Esophagus mucosa (tissue), 1 donor: ENCODE results near the gene FSIP1. TPM values are rescaled to one million over a fixed set of nuclear protein-coding genes. Genes with fewer than 3 reads are reported as not detected.

Source experiments
- ATAC-seq: fragments of 200-7000 bp; cut with Tn5 transposase; one replicate; pipeline ENCODE4 v1.9.1; 2020
- total RNA-seq: library from RNA; stranded (reverse); gene quantifications from one replicate; pipeline ENCODE4 v1.2.4, GENCODE V29; 2023
- donor health status: DM: yes; HTN: yes; CAD: no.

The FSIP1 gene
- total RNA-seq, 1 donor from 2014 or later = 0.28 TPM

DNA sequence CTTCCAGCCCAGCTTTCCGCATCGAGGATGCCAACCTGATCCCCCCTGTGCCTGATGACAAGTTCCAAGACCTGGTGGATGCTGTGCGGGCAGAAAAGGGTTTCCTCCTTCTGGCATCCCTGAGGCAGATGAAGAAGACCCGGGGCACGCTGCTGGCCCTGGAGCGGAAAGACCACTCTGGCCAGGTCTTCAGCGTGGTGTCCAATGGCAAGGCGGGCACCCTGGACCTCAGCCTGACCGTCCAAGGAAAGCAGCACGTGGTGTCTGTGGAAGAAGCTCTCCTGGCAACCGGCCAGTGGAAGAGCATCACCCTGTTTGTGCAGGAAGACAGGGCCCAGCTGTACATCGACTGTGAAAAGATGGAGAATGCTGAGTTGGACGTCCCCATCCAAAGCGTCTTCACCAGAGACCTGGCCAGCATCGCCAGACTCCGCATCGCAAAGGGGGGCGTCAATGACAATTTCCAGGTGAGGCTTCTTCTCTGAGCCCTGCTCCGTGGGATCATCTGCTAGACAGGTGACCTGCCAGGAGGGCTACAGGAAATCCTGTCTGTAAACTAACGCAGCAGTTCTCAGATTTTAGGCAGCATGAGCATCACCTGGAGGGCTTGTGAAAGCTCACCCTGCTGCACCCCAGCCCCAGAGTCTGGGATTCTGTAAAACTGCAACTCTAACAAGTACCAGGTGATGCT lies 200.2 kb downstream of the FSIP1 start:
- no peak for ATAC-seq

DNA sequence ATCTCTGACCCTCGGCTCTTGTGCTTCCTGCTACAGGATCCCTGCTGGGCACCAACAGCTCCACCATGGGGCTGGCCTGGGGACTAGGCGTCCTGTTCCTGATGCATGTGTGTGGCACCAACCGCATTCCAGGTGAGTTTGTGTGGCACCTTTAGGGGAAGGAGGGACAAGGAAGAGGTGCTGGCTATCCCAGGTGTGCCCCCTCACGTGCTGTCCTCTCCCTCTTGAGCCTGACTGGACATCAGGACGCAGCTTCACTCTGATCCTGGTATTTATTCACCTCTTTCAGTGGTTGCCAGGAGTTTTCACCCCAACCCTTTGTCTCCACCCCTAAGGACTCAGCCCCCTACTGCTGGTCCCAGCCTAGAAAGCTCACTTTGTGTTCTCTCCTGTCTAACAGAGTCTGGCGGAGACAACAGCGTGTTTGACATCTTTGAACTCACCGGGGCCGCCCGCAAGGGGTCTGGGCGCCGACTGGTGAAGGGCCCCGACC lies 200.8 kb downstream of the FSIP1 start:
- ATAC-seq = peak; percentile 72

DNA sequence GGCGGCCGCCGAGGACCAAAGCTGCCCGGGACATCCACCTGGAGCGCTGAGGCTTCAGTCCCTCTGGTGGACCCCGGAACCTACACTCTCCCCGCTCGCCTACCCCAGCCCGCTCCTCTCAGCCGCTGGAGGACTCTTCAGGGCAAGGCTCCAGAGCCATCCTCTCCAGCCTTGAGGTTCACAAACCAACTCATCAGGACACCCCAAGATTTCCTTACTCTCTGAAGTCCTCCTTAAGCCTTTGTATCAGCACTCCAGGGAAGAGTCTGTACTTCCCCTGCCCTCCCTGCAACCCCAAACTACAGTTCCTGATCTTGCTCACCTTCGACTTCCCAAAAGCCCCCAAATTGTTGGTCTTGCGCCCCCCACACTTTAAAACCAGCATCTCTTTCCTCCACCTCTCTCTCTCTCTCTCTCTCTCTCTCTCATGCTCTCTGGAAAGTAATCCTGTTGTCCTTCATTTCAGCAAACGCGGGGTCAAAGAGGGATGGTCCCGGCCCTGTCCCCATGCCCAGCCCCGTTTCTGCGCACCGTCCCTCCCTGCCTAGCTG lies 201.3 kb downstream of the FSIP1 start:
- peak; percentile 27 for ATAC-seq

DNA sequence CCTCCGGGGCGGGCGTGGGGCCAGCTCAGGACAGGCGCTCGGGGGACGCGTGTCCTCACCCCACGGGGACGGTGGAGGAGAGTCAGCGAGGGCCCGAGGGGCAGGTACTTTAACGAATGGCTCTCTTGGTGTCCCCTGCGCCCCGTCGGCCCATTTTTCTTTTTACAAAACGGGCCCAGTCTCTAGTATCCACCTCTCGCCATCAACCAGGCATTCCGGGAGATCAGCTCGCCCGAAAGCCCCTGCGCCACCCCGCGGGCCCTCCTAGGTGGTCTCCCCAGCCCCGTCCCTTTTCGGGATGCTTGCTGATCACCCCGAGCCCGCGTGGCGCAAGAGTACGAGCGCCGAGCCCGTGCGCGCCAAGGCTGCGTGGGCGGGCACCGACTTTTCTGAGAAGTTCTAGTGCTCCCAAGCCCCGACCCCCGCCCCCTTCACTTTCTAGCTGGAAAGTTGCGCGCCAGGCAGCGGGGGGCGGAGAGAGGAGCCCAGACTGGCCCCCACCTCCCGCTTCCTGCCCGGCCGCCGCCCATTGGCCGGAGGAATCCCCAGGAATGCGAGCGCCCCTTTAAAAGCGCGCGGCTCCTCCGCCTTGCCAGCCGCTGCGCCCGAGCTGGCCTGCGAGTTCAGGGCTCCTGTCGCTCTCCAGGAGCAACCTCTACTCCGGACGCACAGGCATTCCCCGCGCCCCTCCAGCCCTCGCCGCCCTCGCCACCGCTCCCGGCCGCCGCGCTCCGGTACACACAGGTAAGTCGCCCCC lies 202.0 kb downstream of the FSIP1 start, which contains the start of gene THBS1:
Gene THBS1 (plus strand): TSS at position 595 of the 757 bp plus-strand sequence. CDS start 779 bp downstream, outside the sequence.
- peak; percentile 47 for ATAC-seq

DNA sequence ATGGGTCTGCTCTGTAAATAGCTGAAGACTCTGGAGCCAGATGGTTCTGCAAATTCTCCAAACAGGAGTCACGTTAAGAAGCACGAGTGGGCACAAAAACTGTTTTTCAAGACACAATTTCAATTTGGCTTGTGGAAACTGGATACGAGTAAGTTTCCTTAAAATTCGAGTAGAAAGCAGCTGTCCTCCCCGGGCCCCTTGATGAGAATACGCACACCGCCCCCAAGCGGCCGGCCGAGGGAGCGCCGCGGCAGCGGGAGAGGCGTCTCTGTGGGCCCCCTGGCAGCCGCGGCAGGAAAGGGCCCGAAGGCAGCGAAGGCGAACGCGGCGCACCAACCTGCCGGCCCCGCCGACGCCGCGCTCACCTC lies 202.5 kb downstream of the FSIP1 start:
- peak; percentile 91 for ATAC-seq

DNA sequence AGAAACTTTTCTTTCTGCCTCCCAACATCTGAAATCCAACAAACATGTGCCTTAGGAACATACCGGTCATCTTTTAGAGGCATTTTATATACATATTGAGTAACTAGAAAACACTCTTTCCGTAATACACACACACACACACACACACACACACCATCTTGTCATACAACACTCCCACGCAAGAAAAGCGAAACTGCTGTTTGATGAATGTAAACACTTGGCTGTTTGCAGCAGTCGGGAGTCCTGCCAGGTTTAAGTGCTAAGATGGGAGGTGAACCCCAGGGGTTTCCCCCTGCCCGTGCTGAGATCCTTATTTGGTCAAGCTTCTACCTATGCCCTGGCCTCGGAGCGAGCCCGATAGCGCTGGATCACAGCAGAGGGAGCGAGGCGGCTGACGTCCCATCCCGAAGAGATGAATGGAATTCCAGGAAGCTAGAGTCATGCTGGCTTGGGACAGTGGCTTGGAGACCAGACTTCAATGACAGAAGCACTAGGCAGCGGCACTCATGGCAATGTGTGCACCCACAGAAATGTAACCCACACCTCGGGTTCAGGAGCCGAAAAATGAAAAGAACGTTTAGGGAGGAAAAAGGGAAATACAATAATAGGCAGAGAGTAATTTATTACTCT lies 203.0 kb downstream of the FSIP1 start:
- peak; percentile 40 for ATAC-seq

DNA sequence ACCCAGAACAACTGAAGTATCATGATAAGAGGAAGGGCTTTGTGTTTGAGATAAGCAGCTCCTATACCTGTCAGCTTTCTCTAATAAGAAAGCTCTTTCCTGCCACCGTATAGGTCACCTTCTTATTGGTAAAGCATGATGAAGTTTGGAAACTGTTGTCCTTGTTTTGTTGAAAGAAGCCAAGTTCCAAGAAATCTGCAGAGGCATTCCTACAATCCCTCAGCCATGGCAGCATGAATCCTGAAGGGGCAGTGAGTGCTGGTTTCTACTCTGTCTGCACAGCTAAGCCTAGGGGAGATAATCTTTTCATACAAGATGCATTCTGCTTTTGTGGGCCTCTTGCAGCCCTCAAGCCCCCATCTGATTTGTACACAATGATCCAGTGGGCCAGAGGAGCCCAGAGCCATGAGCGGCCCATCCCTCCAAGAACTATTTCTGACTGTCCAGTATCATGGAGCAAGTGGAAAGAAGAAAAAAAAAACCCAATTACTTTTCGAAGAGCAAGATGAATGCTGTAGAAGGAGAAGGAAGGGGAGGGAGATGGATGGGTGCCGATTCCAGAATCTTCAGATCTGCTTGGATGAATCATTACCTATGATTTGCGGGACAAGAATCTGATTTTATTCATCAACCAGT lies 203.7 kb downstream of the FSIP1 start:
- ATAC-seq = no peak

DNA sequence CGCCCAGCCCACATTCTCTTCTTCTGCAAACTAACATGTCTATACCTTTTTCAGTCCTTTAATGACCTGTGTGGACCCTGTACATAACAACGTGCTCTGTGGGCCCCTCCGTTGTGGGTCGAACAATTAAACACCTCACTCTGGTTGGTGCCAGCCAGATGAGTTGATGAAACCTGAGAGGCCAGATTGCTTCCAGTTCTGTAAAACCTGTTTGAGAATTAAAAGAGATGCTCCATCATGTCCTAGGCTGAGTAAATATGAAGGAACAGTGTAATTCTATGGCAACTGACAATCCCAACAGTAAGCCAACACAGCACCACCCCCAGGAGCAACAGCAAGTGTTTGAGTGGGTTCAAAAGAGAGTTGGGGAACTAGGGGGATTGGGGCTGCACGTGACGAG lies 207.5 kb downstream of the FSIP1 start:
- ATAC-seq = no peak

DNA sequence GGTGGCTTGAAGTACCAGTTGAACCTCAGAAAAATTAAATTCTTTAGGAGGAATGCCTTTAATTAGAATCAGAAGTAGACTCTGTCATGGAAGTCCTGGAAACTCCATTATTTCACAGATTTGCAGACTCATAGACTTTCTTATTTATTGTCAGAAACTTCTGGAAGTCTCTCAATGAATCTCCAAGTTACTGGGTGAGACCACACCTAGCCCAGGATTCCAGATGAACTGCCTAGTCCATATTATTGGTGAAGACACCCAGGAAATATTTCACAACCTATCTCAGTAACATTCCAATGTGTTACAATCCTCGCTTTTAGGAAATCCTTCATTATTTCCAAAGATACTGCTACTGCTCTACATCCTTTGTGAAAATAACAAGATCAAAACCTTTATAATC lies 208.2 kb downstream of the FSIP1 start:
- no peak for ATAC-seq

DNA sequence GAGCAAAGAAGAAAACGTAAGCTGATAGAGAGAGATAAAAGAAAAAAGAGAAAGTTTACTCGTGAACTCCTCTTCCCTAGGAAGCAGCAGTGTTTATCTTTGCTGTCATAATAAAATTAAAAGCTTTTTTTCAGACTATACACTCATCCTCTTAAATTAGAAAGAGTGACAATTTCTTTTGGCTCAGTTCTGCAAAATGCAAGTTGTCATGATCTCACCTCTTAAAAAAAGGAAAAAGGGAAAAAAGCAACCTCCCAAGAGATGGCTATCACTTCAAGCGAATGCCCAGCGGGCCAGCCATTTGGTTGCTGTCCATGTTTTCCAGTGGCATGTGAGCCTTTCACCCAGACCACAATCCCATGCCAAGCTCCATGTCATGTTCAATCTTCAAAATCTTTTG lies 208.8 kb downstream of the FSIP1 start:
- ATAC-seq = no peak

DNA sequence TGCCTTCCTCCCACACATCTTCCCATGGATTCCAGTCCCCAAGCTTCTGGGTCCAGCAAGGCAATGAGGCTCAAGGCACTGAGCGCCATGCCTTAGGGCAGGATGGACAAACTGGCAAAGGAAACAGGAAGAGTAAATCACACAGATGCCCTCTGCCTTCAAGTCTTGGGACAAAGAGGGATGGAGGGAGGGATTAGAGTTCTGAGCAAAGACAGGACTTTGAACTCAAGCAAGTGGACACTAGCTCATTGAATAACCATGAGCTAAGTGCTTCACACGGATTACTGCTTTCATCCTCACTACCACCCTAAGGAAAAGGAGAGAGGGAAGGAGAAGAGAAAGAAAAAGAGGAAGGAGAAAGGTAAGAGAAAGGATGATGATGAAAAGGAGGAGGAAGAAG lies 209.4 kb downstream of the FSIP1 start:
- ATAC-seq = no peak

DNA sequence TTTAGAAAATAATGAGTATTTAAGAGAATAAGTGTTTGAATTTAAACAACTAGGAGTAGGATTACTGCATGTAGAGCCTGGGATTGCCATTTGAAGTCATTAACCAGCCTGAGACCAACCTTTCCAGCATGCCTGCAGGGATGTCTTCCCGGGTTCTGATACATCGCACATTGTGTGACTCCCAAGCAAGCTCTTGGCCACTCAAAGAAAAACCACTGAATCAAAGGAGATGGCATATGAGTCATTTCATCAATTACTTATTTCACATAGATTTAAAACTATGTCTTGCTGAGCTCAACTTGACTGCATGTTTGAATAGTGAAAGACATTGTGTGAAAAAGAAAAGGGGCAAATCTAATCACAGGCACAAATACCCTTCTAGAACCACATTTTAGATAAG lies 216.8 kb downstream of the FSIP1 start:
- ATAC-seq = no peak

DNA sequence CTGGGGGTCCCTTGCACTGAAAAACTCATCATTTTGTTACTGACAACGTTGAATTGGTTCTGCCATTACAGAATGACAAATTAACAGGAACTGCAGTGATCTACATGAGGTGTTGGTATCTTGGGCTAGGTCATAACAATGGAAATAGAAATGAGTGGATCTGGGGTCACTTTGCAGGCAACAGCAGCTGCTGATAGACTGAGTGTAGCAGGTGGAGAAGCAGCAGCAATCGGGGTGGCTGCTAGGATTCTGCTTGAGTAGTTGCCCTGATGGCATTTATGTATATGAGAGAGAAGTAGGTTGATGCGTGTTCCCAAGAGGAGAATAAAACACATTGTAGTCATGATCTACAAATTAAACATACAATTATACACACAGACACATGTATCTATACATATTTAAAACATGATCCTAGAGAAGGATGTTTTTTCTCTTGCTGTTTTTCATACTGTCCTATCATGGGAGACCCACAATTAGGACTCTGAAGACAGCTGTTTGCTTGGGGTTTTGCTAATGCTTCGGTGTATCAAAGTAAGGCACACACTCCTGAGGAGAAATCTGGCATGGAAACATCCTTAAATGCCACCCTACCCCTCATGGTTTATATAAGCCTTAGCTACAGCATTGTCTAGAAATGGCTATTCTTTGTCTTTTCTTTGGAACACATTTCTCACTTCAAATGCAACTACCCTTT lies 217.5 kb downstream of the FSIP1 start:
- no peak for ATAC-seq

DNA sequence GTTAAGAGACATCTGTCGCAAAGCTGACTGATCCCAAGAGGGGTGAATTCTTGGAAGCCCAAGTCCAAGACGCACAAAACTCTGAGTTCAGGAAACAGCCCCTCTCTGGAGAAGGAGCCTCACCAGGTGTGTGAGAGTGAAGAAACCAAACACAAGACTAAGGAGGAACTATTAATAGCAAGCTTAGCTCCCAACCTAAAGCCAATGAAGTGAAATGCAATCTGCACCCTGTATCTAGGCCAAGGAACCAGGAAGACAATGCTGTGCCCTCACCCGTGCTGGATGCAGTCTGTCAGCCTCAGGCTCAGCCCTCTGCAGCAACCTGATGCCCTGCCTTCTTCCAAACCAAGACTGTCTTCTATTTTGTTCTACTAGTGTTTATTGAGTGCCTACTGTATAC lies 224.2 kb downstream of the FSIP1 start:
- ATAC-seq = no peak

DNA sequence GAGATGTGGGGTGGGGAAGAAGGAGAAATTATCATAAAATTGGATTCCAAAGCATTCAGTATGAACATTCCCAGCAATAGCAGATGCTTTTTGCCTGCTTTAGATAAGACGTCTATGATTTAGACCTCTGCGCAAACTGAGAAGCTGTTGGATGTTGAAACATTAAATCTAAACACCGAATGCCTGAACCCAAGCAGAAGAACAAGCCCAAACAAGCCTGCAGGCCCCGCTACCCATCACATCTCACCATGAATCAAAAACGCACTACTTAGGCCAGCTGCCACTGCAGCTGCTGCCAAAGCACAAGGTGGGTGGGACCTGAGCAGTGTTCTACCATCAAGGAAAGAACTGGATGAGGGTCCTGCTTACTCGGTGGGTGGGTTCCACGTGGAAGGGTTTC lies 226.2 kb downstream of the FSIP1 start:
- peak; percentile 25 for ATAC-seq

DNA sequence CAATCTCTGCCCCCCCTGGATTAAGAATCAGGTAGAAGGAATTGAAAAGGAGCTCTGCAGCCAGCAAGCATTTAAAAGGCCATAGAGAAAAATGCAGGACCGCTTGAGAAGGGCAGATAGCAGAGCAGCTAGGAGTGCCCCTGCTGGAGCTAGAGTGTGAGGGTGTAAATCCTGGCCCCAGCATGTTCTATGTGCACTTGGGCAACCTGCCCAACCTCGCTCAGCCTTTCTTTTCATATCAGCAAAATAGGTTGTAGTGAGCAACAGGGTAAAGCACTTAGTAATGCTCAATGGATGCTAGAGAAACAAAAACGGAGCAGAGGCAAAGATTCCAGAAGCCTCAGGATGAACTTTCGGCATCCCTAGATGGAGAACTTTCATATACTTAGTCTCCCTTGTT lies 226.8 kb downstream of the FSIP1 start:
- ATAC-seq = peak; percentile 48

DNA sequence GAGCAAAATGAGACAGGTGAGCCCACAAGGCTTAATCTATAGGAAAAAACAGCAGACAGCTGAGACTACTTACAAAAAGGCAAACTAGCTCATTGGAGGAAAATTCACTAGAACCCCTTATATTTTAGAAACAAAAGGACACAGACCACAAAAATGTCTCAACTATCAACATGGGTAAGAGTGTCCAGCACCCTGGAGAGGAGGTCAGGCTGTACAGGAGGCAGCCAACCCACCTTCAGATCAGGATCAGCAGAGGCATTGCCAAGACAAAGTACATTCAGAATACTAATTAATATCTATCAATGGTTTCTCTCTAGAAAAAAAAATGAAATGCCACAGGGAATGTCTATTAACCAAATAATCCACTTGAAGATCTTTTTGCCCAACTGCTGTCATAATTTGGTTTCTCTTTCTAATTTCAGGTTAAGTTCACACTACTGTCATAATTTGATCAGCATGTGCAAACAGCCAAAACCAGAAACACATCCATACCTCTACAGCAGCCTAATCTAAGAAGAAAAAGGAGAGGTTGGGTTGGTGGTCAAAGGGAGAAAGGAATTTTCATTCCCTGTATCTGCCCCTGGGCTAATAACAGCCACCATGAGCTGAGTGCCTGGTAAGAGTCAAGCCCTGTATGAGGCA lies 227.8 kb downstream of the FSIP1 start:
- ATAC-seq = no peak

DNA sequence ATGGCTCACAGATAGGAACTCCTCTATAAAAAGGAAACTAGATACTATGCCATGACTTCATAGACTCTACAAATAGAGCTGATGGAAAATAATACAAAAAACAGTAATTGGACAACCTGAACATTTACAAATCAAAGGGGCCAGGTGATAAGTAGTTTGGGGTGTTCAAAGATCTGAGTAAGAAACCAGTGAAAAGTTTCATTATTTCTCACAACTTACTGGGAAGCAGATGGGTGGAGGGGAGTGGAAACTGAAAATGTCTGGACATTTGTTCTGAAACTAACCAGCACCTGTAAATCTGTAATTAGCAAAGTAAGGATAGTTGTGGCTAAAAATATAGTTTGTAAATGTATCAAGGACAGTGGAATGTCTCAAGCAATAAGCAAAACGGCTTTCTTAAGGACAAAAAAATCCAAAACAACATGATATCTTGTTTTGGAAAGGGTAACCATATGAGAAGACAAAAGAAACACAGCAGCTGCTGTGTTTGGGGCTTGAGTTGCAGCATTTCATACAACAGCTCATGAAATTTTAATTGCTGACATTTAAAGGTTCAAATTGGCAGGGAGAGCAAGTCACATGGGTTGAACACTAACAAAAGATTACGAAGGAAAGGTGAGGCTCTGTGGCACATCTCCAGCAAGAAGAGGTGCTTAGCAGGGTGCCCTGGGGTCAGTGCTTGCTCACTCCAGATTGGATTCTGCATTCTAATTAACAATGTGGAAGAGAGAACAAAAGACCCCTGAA lies 228.5 kb downstream of the FSIP1 start:
- peak; percentile 73 for ATAC-seq

DNA sequence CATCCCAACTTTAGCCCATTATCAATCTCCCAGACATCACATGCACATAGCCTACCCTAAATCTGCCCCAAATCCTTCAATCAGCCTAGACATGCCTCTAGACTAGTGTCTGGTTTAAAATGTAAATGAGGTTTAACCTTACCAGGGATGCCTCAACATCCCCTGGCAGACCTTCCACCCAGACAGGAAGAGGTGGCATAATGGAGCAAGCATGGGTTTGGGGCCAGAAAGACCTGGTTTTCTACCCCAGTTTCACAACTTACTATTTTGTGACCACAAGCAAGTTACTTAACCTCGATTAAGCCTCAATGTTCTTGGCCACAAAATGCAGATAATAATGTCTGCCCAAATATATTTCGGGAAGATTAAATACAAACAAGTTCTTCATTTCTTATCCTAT lies 230.1 kb downstream of the FSIP1 start:
- ATAC-seq = no peak

DNA sequence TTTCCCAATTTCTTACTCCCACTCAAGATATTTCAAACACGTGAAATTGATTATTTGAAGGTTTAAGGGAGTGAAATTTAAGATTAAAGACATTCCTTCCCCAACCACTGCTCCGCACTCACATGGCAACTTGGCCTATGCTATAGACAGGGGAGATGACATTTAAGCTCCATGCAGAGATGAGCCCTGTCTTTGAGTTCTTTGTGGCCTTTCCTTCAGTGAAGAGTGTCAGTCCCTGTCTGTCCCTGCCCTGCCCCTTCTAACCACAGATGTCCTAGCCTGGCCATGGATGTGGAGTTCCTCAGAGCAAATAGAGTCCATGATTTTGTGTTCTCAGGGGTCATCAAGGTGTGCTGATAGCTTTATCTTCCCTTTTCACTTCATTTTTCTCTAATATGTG lies 231.2 kb downstream of the FSIP1 start:
- ATAC-seq = no peak
